A549 (cell line): ENCODE measurements around the gene SCFD1. TPM values are rescaled to one million over a fixed set of nuclear protein-coding genes. Genes with fewer than 3 reads are reported as not detected.

Experiments used
- ATAC-seq, 2 experiments: fragments of 200-7000 bp in 1 of 2; fragments of >200 bp in 1 of 2; cut with Nextera tagmentation in 1 of 2; cut with Tn5 transposase in 1 of 2; 3 replicates each; pipeline versions ENCODE4 v1.8.0 to v1.9.1; 2018 to 2020; ENCODE audit warnings: mild to moderate bottlenecking in 1 of 2, moderate library complexity in 1 of 2
- CTCF ChIA-PET: fragments of 300-600 bp; sonication (Branson Sonifier 250); formaldehyde crosslinking; extraction: SDS; loops from one replicate; lab custom pipeline; 2021; ENCODE audit warnings: antibody characterized with exemption, inconsistent platforms; lab: Yijun Ruan, JAX
- POLR2A ChIA-PET: fragments of 350-600 bp; formaldehyde crosslinking; extraction: SDS; loops from one replicate; lab custom pipeline; 2021; ENCODE audit warnings: antibody characterized with exemption, inconsistent platforms; lab: Yijun Ruan, JAX
- DNase-seq, 2 experiments: peaks; one replicate each; pipeline versions ENCODE4 v3.0.0 to v3.0.0-alpha.2; 2011 to 2016; ENCODE audit warnings: low read depth in 1 of 2, low spot score in 1 of 2
- FAIRE-seq: peaks from 2 replicates; lab custom pipeline; 2011; peaks lifted over from hg19 to GRCh38; lab: Jason Lieb, UNC
- H3K27ac ChIP-seq, 2 experiments: fragments of >200 bp; sonication (Bioruptor Twin); formaldehyde crosslinking; 3 replicates each; pipeline ENCODE4 v1.5.1; 2016 to 2017
- H3K4me1 ChIP-seq: fragments of >200 bp; sonication (Bioruptor Twin); formaldehyde crosslinking; 3 replicates; pipeline ENCODE4 v1.6.1; 2016
- H3K4me2 ChIP-seq: fragments of >200 bp; sonication (Bioruptor Twin); formaldehyde crosslinking; 3 replicates; pipeline ENCODE4 v1.6.1; 2016
- H3K4me3 ChIP-seq: fragments of >200 bp; sonication (Bioruptor Twin); formaldehyde crosslinking; 3 replicates; pipeline ENCODE4 v1.5.1; 2016
- H3K9me3 ChIP-seq: fragments of >200 bp; sonication (Bioruptor Twin); formaldehyde crosslinking; 3 replicates; pipeline ENCODE4 v1.6.1; 2016
- ESRRA ChIP-seq: fragments of 150-350 bp; IDR thresholded peaks from 2 replicates; pipeline ENCODE4 v1.6.1; 2014; ENCODE audit warnings: mild to moderate bottlenecking, low read length, borderline replicate concordance
- FOXS1 ChIP-seq: fragments of 250-450 bp; sonication (Bioruptor Pico); IDR thresholded peaks from 2 replicates; pipeline ENCODE4 v1.5.0; 2020; ENCODE audit warnings: mild to moderate bottlenecking, moderate library complexity
- HOXA7 ChIP-seq: fragments of 250-450 bp; sonication (Bioruptor Pico); IDR thresholded peaks from 2 replicates; pipeline ENCODE4 v1.5.0; 2020; ENCODE audit warnings: mild to moderate bottlenecking, moderate library complexity
- HOXB13 ChIP-seq: fragments of 250-450 bp; sonication (Bioruptor Pico); IDR thresholded peaks from 2 replicates; pipeline ENCODE4 v1.5.0; 2020; ENCODE audit warnings: low read depth, mild to moderate bottlenecking, moderate library complexity
- HOXB5 ChIP-seq: fragments of 250-450 bp; sonication (Bioruptor Pico); IDR thresholded peaks from 2 replicates; pipeline ENCODE4 v1.5.0; 2020; ENCODE audit warnings: mild to moderate bottlenecking, moderate library complexity
- JUN ChIP-seq, 2 experiments: fragments of >200 bp; sonication (Bioruptor Twin); formaldehyde crosslinking; IDR thresholded peaks; 2 replicates in 1 of 2; 3 replicates in 1 of 2; pipeline ENCODE4 v1.6.1; 2016 to 2017
- KDM1A ChIP-seq: fragments of 200-600 bp; sonication (generic); IDR thresholded peaks from 2 replicates; pipeline ENCODE4 v1.6.1; 2016; ENCODE audit warnings: low read depth, mild to moderate bottlenecking
- MAFK ChIP-seq: fragments of 450-650 bp; IDR thresholded peaks from 2 replicates; pipeline ENCODE4 v1.6.1; 2014; ENCODE audit not compliant: partially characterized antibody
- NR3C1 ChIP-seq: fragments of >200 bp; sonication (Bioruptor Twin); formaldehyde crosslinking; IDR thresholded peaks from 3 replicates; pipeline ENCODE4 v1.6.1; 2017
- POLR2A ChIP-seq: IDR thresholded peaks from 2 replicates; pipeline ENCODE4 v1.6.1; 2012; ENCODE audit warnings: mild to moderate bottlenecking, low read length
- POLR2AphosphoS2 ChIP-seq: conservative IDR thresholded peaks from 2 replicates; pipeline ENCODE4 v1.6.1; 2012; ENCODE audit warnings: low read length, improper control_type of control experiment, inconsistent platforms
- RCOR1 ChIP-seq: fragments of 150-350 bp; IDR thresholded peaks from 2 replicates; pipeline ENCODE4 v1.6.1; 2014; ENCODE audit warnings: antibody characterized with exemption, low read length, low read depth
- RFX5 ChIP-seq: fragments of 450-650 bp; IDR thresholded peaks from 2 replicates; pipeline ENCODE4 v1.7.1; 2014; ENCODE audit warnings: antibody characterized with exemption, mild to moderate bottlenecking, moderate library complexity
- SMC3 ChIP-seq: fragments of >200 bp; sonication (Bioruptor Twin); formaldehyde crosslinking; IDR thresholded peaks from 3 replicates; pipeline ENCODE4 v1.6.1; 2018; ENCODE audit warnings: inconsistent platforms
- ZNF302 ChIP-seq: fragments of 250-450 bp; sonication (Bioruptor Pico); IDR thresholded peaks from 2 replicates; pipeline ENCODE4 v1.9.0; 2021; ENCODE audit warnings: inconsistent platforms, mild to moderate bottlenecking, moderate library complexity
- ZSCAN20 ChIP-seq: fragments of 250-450 bp; sonication (Bioruptor Pico); IDR thresholded peaks from 2 replicates; pipeline ENCODE4 v1.8.0; 2022; ENCODE audit warnings: mild to moderate bottlenecking, moderate library complexity
- WGBS: methylation state at CpG from one replicate; pipeline ENCODE4 v1.1.6; 2017; ENCODE audit errors: missing lambda C conversion rate; 5-methylcytosine and 5-hydroxymethylcytosine counted together
- polyA plus RNA-seq, 4 experiments: library from polyadenylated mRNA; depleted of rRNA in 3 of 4; stranded (reverse); fragments of >200 nt; fragmentation: RNase III in 1 of 4; extraction: RNeasy Plus Mini Kit Qiagen cat#74134 plus additional on column Dnase treatment in 1 of 4; gene quantifications; 2 replicates in 3 of 4; 3 replicates in 1 of 4; pipeline ENCODE4 v1.2.3, GENCODE V29; 2011 to 2017
- TF ChIP-seq, protein P1 (sequence below): fragments of 450-650 bp; IDR thresholded peaks from 2 replicates; pipeline ENCODE4 v1.6.1; 2014; ENCODE audit warnings: antibody characterized with exemption
- TF ChIP-seq, protein P2 (sequence below): fragments of >200 bp; sonication (Bioruptor Twin); formaldehyde crosslinking; IDR thresholded peaks from 3 replicates; pipeline ENCODE4 v1.5.1; 2016
- TF ChIP-seq, protein P3 (sequence below): IDR thresholded peaks from 2 replicates; pipeline ENCODE4 v1.6.1; 2012; ENCODE audit warnings: low read depth, borderline replicate concordance
- TF ChIP-seq, protein P4 (sequence below): fragments of 250-450 bp; sonication (Bioruptor Pico); IDR thresholded peaks from 2 replicates; pipeline ENCODE4 v1.5.0; 2021; ENCODE audit warnings: mild to moderate bottlenecking, moderate library complexity, borderline replicate concordance
- TF ChIP-seq, protein P5 (sequence below): fragments of 150-350 bp; IDR thresholded peaks from 2 replicates; pipeline ENCODE4 v1.6.1; 2014; ENCODE audit warnings: low read depth, mild to moderate bottlenecking, low read length
- TF ChIP-seq, protein P6 (sequence below): IDR thresholded peaks from 2 replicates; pipeline ENCODE4 v1.6.1; 2012
- TF ChIP-seq, protein P7 (sequence below): IDR thresholded peaks from 2 replicates; pipeline ENCODE4 v1.6.1; 2012

The SCFD1 gene
- polyA plus RNA-seq, 2 of the 4 experiments (the other 2 are of a cell fraction) = 52.1 to 158 TPM

DNA sequence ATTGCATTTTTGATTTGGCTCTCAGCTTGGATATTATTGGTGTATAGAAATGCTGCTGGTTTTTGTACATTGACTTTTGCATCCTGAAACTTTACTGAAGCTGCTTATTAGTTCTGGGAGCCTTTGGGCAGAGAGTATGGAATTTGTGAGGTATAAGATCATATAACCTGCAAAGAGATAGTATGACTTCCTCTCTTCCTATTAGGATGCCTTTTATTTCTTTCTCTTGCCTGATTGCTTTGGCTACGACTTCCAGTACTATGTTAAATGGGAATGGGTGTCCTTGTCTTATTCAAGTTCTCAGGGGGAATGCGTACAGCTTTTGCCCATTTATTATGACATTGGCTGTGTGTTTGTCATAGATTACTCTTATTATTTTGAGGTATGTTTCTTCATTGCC lies 23.5 kb downstream of the SCFD1 start:
- Histone ChIP-seq H3K4me1 (no peaks in the 10 kb centered on the region), H3K9me3 (peaks cover 15% of the 10 kb centered on the region; the same call in 2 of the 3 replicates), H3K27ac (no peak overlapping the region), H3K4me3 (no peak overlapping the region), H3K4me2 (no peak overlapping the region)
- DNase-seq (no peak), ATAC-seq (no peak), FAIRE-seq (no peak)
- TF ChIP-seq, protein P1, sequence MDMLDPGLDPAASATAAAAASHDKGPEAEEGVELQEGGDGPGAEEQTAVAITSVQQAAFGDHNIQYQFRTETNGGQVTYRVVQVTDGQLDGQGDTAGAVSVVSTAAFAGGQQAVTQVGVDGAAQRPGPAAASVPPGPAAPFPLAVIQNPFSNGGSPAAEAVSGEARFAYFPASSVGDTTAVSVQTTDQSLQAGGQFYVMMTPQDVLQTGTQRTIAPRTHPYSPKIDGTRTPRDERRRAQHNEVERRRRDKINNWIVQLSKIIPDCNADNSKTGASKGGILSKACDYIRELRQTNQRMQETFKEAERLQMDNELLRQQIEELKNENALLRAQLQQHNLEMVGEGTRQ = no peak
- TF ChIP-seq, protein P2, sequence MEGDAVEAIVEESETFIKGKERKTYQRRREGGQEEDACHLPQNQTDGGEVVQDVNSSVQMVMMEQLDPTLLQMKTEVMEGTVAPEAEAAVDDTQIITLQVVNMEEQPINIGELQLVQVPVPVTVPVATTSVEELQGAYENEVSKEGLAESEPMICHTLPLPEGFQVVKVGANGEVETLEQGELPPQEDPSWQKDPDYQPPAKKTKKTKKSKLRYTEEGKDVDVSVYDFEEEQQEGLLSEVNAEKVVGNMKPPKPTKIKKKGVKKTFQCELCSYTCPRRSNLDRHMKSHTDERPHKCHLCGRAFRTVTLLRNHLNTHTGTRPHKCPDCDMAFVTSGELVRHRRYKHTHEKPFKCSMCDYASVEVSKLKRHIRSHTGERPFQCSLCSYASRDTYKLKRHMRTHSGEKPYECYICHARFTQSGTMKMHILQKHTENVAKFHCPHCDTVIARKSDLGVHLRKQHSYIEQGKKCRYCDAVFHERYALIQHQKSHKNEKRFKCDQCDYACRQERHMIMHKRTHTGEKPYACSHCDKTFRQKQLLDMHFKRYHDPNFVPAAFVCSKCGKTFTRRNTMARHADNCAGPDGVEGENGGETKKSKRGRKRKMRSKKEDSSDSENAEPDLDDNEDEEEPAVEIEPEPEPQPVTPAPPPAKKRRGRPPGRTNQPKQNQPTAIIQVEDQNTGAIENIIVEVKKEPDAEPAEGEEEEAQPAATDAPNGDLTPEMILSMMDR = no peak
- TF ChIP-seq ESRRA (no peak), POLR2AphosphoS2 (no peak), HOXB13 (CRISPR knock-in tag) (no peak), NR3C1 (no peak), HOXB5 (CRISPR knock-in tag) (no peak), RCOR1 (no peak), POLR2A (no peak), SMC3 (no peak), JUN (IDR thresholded peaks at IDR 0.05) (no peak), MAFK (no peak), KDM1A (no peak)
- TF ChIP-seq, protein P3, sequence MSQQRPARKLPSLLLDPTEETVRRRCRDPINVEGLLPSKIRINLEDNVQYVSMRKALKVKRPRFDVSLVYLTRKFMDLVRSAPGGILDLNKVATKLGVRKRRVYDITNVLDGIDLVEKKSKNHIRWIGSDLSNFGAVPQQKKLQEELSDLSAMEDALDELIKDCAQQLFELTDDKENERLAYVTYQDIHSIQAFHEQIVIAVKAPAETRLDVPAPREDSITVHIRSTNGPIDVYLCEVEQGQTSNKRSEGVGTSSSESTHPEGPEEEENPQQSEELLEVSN = no peak
- TF ChIP-seq, protein P4, sequence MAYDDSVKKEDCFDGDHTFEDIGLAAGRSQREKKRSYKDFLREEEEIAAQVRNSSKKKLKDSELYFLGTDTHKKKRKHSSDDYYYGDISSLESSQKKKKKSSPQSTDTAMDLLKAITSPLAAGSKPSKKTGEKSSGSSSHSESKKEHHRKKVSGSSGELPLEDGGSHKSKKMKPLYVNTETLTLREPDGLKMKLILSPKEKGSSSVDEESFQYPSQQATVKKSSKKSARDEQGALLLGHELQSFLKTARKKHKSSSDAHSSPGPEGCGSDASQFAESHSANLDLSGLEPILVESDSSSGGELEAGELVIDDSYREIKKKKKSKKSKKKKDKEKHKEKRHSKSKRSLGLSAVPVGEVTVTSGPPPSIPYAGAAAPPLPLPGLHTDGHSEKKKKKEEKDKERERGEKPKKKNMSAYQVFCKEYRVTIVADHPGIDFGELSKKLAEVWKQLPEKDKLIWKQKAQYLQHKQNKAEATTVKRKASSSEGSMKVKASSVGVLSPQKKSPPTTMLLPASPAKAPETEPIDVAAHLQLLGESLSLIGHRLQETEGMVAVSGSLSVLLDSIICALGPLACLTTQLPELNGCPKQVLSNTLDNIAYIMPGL (CRISPR knock-in tag) = no peak
- TF ChIP-seq, protein P5, sequence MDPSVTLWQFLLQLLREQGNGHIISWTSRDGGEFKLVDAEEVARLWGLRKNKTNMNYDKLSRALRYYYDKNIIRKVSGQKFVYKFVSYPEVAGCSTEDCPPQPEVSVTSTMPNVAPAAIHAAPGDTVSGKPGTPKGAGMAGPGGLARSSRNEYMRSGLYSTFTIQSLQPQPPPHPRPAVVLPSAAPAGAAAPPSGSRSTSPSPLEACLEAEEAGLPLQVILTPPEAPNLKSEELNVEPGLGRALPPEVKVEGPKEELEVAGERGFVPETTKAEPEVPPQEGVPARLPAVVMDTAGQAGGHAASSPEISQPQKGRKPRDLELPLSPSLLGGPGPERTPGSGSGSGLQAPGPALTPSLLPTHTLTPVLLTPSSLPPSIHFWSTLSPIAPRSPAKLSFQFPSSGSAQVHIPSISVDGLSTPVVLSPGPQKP = no peak
- TF ChIP-seq, protein P6, sequence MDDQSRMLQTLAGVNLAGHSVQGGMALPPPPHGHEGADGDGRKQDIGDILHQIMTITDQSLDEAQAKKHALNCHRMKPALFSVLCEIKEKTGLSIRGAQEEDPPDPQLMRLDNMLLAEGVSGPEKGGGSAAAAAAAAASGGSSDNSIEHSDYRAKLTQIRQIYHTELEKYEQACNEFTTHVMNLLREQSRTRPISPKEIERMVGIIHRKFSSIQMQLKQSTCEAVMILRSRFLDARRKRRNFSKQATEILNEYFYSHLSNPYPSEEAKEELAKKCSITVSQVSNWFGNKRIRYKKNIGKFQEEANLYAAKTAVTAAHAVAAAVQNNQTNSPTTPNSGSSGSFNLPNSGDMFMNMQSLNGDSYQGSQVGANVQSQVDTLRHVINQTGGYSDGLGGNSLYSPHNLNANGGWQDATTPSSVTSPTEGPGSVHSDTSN = no peak
- TF ChIP-seq, protein P7, sequence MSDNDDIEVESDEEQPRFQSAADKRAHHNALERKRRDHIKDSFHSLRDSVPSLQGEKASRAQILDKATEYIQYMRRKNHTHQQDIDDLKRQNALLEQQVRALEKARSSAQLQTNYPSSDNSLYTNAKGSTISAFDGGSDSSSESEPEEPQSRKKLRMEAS = no peak
- 90% methylated on average over 2 of the region's 2 CpGs for WGBS
- ChIA-PET CTCF (interaction anchor here (1.7 kb wide), 1 partner anchor 9 kb away, joined by 5 read pairs; no protein-coding TSS in a partner anchor), POLR2A (no interaction called here)

DNA sequence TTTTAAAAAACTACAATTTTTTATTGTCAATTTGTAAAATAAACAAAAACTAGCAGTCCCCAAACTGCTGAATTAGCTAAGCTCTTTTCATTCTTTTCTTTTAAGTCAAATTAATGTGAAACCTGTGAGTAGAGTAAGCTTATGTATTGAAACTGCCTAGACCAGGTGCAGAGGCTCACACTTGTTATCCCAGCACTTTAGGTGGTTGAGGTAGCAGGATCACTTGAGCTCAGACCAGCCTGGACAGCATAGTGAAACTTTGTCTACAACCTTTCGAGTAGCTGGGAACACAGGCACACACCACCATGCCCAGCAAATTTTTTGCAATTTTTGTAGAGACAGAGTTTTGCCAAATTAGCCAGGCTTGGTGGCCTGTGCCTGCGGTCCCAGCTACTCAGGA lies 26.4 kb downstream of the SCFD1 start:
- 92% methylated on average over 2 of the region's 2 CpGs for WGBS
- CTCF ChIA-PET = interaction anchor here (0.6 to 0.9 kb wide), 2 partner anchors 34 to 85 kb away, joined by 3 to 4 read pairs; no protein-coding TSS in a partner anchor
- Histone ChIP-seq H3K4me3 (no peak overlapping the region), H3K4me1 (no peaks in the 10 kb centered on the region), H3K4me2 (no peak overlapping the region), H3K9me3 (peaks cover 15% of the 10 kb centered on the region; the same call in 2 of the 3 replicates), H3K27ac (no peak overlapping the region)
- POLR2A ChIA-PET = no interaction called here
- TF ChIP-seq, protein P7 = no peak
- TF ChIP-seq RFX5 (no peak), KDM1A (no peak), ZSCAN20 (CRISPR knock-in tag) (no peak), FOXS1 (CRISPR knock-in tag) (no peak), ZNF302 (no peak), POLR2AphosphoS2 (no peak), HOXB5 (CRISPR knock-in tag) (no peak), HOXA7 (CRISPR knock-in tag) (no peak)
- TF ChIP-seq, protein P2 = no peak
- FAIRE-seq = no peak
- no peak for ATAC-seq
- no peak for DNase-seq
